Mucosa of gallbladder (tissue), 1 donor: ENCODE measurements around the gene STIL. TPM values are rescaled to one million over a fixed set of nuclear protein-coding genes. Genes with fewer than 3 reads are reported as not detected.
"Not testable (repeated sequence)": the region's sequence is repeated elsewhere in the genome, so short reads cannot be mapped to it uniquely, and the experiment has no call there.

ENCODE experiments used
- DNase-seq: peaks from one replicate; pipeline ENCODE4 v3.0.0-alpha.2; 2020; ENCODE audit warnings: low spot score
- total RNA-seq: library from RNA; stranded (reverse); gene quantifications from one replicate; pipeline ENCODE4 v1.2.1, GENCODE V29; 2021
- donor health status: DM: no; HTN: no; CAD: no.

The STIL gene
- total RNA-seq: 2.7 TPM

DNA sequence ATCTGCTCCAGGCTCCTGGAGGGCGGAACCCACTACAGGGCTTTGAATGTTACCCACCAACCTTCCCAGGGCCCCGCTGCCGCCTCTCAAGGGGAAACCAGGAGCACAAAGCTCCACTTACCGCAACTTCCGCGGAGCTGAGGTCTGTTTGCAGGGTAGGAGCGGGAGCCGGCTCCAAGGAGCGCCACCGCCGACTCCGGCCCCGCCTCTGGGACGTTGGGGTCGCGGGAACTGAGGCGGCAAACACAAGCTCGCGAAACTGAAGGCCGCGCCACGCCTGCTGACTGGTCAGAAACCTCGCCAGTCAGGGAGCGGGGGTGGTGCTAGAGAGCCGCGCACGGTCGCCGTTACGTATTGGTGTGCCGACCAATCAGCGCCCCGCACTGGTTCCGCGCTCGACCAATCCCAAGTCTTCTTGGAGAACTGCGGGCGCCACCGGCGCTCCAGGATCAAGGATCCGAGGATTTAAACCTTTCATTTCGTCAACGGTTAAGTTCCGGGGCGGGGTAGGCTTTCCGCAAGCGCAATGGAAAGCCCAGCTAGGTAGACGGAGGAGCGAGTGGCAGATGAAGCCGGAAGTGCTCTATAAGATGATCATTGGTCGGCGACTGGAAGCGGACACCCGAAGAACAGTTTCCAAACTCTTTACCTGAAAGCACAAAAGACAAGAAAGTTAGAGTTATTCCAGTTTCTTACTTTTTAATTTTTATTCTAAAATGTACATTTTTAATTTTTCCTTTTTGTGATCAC lies at the start of gene STIL:
STIL (minus strand) TSS at position 233 of the 750 bp plus-strand sequence. CDS start 3,828 bp downstream, outside the sequence.
- peak; percentile 99 for DNase-seq

DNA sequence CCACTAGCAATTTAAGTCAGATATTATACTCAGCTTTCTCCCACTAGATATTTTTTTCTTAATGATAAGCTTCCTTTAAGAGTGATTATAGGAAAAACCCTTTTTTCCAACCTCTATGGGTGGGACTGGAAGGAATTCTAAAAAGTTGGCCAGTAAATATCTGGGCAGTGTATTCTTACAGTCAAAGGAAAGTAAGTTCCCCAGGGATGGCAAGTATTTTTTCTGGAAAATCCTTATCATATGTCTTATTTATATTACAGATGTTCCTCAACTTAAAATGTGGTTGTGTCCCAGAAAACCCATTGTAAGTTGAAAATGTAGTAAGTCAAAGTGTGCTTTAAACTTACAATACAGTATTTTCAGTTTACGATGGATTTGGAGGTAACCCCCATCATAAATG lies 48.9 kb upstream of the STIL start:
- no peak for DNase-seq

DNA sequence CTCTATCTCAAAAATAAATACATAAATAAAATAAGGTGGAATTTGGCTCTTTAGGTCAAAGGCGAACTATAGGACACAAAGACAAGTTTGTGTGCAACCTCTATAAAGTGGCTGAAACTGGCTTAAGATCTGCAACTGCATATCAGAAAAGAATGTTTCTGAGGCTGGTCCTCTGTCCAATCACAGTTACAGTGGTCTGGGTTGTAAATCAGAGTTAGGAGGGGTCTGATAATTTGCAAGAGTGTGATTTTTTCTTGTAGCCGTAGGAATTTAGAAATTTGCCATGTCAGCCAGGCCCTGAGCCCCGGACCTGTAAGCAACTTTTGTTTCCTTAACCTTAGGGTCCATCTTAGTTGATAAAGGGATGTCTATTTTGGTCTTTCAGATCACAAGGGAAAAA lies 47.4 kb upstream of the STIL start:
- no peak for DNase-seq

DNA sequence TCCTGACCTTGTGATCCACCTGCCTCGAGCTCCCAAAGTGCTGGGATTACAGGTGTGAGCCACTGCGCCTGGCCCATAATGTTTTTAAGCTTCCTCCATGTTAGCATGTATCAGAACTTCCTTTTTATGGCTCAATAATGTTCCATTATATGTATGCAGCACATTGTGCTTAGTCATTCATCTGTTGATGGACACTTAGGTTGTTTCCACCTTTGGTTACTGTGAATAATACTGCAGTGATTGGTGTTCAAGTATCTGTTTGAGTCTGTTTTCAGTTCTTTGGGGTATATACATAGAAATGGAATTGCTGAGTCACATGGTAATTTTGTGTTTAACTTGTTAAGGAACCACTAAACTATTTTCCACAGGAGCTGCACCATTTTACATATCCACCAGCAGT lies 37.4 kb upstream of the STIL start:
- no peak for DNase-seq

DNA sequence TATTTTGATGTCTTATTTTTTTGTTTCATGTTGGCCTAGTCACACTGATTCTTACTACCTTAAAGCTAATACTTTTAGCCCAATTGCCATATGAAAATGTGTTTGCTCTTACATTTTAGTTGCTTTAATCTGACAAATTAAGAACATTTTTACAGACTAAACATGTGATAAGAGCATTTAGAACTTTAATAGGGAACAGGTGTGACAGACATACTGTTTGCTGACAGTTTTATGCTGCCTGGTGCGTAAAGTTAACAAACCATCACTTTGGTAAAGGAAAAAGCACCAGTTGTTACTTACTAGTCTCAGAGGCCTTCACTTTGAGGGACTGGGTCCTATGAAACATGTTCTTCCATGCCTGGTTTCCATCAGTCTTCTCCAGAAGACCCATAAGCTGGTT lies 34.3 kb upstream of the STIL start:
- DNase-seq: no peak

DNA sequence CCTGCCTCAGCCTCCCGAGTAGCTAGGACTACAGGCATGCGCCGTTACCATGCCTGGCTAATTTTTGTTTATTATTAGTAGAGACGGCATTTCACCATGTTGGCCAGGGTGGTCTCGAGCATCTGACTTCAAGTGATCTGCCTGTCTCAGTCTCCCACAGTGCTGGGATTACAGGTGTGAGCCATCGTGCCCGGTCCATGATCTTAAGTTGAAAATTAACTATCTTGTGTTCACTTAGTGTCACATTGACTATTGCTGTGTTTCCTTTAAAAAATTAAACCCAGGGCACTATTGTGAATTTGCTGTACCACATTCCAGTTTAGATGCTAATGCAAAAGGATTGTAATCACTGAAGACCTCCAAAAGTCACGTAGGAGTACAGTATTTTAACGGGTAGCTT lies 33.8 kb upstream of the STIL start:
- DNase-seq: no peak

DNA sequence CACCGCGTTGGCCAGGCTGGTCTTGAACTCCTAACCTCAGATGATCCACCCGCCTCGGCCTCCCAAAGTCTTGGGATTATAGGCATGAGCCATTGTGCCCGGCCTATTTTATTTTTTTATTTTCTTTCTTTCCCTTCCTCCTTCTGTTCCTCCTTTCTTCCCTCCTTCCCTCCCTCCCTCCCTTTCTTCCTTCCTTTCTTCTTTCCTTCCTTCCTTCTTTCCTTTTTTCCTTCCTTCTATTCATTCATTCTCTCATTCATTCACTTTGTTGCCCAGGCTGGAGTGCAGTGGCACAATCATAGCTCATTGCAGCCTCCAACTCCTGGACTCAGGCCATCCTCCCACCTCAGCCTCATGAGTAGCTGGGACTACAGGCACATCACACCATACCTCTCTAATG lies 33.0 kb upstream of the STIL start:
- DNase-seq: not testable (repeated sequence)

DNA sequence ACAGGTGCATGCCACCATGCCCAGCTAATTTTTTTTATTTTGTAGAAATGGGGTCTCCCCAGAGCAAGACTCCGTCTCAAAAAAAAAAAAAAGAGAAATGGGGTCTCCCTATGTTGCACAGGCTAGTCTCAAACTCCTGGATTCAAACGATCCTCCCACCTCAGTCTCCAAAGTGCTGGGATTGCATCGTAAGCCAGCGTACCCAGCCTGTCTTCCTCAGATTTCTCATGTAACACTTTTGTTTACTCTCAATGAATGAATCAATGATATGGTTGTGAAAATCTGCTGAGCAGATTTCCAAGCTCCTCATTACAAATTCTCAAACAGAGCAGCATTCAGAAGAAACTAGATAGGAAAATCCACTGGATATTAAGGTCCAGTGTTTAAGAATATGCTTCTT lies 26.3 kb upstream of the STIL start:
- no peak for DNase-seq

DNA sequence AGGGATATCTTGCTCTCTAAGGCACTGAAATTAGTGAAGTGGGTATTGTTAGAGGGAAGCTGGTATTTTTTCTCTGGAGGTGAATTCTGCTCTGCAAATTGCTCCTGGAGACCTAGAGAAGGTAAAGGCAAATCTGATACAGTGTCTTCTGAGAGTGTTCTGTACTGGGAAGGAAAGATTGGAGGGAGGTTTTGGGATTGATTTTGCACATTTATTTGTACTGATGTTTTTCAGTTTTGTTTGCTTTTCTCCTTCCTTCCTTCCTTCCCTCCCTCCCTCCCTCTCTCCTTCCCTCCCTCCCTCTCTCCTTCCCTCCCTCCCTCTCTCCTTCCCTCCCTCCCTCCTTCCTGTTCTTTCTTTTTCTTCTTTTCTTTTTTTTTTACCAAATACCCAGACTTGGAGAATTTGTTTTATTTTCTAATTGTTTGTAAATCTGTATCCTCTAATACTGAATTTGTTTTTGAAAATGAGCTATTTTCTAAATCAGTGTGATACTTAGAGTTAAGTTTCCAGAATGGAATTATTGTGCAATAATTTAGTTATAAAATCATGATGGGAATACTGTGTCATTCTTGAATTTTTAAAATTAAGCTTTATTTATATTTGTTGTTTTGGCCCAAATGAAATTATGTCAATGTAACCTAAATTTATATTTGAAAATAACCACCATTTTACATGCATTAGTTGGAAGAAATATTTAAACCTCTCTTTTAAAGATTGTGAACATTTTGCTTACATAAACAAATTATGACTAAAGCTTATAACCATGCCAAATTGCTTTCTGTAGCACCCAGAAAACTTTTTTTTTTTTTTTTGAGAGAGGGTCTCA lies 24.5 kb upstream of the STIL start:
- no peak for DNase-seq

DNA sequence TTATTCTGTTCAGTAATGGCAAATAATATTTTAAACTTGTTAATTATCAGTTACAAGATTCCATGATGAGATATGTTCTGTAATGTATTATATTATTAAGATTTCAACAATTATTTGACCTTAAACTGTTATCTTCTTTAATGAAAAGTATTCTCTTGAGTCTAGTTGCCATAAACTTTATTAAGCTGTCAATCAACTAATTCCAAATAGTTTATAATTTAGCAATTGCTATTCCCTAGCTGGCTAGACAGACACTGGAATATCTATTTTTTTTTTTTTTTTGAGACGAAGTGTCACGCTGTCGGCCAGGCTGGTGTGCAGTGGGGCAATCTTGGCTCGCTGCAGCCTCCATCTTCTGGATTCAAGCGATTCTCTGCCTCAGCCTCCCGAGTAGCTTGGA lies 23.4 kb upstream of the STIL start:
- no peak for DNase-seq

DNA sequence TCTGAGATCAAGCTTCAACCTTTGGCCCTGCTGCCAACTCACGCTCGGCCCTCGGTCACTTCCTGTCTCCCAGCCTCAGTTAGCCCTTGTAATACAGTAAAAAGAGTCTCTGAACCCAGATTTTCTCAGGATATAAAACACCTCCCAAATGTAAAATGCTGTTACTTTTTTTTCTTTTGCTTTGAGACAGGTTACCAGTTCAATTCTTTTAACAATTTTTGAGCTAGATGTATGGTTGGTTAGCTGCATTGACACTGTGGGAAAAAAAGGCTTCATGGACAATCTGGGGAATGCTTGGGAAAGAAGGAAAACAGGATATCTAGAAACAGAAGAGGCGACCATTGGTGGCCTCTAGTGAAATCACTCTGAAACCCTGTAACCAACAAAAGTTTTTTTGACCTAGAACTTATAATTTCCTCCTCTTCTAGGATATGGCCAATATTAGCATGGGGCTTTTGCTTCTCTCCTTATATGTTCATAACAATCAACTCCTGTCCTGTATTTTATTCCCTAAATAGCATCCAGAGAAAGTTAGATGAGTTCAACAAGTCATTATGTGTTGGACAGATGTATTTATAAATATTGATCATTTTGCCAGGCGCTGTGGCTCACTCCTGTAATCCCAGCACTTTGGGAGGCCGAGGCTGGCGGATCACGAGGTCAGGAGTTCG lies 21.0 kb upstream of the STIL start:
- DNase-seq: no peak

DNA sequence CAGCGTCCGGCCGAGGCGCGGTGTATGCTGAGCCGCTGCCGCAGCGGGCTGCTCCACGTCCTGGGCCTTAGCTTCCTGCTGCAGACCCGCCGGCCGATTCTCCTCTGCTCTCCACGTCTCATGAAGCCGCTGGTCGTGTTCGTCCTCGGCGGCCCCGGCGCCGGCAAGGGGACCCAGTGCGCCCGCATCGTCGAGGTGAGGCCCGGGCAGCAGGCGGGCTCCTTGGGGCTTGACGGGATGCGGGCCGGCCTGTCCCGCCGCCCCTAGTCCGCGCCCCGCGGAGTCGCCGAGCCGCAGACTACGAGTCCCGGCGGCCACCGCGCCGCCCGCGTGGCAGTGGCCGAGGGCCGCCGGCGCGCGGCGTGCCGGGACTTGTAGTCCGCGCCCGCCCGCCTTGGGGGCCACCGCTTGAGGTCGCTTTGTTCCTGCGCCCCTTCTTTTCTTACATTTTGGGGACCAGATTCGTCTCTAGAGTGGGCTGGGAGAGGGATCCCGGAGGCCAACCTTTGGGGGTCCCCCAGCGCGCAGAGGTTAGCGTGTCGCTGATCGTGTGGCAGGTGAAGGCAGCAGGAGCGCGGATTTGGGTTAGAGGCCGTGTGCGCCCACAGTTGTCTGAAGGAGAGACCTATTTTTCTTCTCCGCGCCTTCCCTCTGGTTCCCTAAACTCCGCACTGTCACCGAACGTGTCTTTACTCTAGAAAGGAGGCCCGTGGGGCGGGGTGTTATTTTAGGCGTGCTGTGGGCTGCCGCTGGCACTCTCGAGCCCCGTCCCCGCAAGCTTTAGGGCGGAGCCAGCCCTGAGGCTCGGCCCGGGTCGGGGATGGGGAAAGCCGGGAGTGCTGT lies 20.2 kb upstream of the STIL start:
- peak; percentile 70 for DNase-seq

DNA sequence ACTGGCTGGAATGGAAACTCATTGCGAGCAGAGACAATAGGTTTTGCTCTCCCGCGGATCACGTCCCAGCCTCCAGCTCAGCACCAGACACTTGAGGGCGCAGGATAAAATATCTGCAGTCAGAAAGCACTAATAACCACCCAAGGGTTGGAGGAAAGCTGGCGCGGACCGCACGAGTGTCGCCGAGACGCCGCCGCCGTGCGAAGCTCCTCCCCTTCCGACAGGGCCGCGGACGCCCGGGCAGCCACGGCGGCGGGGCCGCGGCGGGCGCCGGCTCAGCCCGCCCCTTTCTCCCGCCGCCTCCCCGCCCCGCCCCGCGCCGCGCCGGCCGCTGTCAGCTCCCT lies 19.6 kb upstream of the STIL start, which contains the start of gene CMPK1:
CMPK1 (plus strand) TSS at position 213 of the 344 bp plus-strand sequence. CDS start 156 bp downstream, outside the sequence.
- peak; percentile 88 for DNase-seq

DNA sequence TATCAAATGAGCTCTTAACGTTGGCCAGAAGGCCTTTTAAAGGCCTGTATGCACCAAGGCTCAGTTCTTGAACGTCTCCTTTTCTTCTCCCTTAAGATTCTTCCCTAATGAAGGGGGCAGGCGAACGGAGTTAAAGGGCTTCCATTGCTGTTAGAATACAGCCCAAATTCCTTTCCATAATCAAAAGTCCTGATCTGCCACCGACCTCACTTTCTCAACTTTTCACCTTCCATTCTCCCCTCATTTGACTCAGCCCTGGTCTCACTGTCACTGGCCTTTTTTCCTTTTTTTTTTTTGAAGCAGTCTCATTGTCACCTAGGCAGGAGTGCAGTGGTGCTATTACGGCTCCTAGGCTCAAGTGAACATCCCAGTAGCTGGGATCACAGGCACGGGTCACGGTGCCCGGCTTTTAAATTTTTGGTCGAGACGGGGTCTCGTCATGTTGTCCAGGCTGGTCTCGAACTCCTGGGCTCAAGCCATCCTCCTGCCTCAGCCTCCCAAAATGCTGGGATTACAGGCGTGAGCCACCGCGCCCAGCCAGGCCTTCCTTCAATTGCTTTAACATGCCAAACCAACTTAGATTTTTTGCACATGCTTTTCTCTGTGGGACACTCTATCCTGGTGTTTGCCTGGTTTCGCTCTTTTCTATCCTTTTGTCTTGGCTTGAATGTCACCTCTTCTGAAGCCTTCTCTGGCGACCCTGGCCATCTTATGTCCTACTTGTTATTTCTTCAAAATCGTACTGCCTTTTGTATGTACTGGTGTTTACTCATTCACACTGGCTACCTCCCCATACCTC lies 19.0 kb upstream of the STIL start:
- no peak for DNase-seq

DNA sequence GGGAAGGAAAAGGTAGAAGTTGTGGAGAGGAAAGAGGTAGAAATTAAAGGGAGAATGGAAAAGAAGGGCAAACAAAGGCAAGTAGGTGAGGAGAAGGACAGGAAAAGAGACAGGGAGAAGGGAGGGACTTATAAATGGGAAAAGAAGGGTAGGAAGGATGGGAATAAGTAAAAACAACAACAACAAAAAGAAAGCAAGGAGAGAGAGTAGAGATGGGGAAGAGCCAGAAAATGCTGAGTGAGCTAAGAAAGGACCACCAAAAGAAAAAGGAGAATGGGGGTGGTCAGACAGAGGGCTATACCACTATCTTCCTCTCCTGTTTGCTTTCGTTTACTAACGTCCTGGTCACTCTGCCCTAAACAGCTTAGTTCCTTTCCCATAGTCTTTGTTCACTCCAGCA lies 17.9 kb upstream of the STIL start:
- DNase-seq: no peak

DNA sequence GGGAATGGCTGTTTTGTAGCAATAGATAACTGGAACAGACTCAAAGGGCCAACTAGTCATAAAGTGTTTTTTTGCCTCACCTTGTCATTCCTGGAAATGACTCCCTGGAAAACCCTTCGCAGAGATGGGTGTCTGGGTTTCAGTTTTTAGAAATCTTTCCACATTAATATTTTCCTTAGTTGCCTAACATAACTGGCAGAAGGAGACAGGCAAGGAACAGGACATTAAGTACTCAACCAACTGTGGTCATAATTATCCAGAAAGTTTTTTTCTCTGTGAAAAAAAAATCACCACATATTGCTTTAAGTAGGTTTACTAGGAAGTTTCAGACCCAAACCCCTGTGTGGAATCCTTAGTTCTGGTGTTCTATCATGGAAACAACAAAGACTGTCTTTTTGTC lies 16.3 kb upstream of the STIL start:
- DNase-seq: no peak

DNA sequence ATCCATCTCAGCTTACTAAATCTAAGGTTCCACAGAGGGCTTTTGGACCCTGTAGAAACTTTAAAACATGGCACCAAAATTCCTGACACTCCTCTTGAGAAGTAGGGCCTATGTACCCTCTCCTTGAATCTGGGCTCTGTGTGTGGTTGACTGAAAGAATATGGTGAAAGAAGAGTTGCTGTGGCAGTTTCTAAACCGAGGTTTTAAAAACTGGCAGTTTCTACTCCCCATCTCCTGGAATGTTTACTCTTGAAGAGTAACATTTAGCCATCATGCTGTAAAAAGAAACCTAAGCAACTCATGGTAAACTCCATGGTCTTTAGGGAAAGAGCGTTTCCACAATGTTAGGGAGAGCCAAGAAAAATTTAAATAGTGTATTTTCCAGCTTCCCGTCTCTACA lies 15.0 kb upstream of the STIL start:
- no peak for DNase-seq

DNA sequence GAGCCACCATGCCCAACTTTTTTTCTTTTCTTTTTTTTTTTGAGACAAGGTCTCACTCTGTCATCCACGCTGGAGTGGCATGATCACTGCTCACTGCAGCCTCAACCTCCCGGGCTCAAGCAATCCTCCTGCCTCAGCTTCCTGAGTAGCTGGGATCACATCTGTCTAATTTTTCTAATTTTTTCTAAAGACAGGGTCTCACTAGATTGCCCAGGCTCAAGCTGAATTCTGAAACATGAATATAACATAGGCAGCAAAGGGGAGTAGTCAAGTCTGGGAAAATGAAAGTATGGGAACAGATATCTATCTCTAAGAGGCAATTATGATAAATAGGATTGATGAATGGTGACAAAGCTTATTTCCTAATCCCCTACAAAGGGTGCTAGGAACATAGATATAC lies 12.3 kb upstream of the STIL start:
- no peak for DNase-seq

DNA sequence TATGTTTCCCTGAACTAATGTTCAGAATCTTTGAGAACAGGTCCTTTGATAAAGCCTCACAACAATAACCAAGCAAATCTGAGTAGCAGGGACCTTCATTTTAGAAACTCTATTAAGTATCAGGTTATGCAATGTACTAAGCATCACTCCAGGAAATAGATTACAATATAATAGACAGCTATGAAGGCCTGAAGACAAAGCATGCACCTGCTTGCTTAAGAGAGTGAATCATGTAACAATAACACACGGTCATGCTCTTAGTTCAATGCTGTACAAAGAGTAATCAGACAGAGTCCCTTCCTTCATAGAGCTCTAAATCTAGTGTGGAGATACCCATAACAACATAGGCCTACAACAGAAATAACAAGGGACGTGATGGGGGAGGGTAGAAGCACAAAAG lies 11.6 kb upstream of the STIL start:
- no peak for DNase-seq

DNA sequence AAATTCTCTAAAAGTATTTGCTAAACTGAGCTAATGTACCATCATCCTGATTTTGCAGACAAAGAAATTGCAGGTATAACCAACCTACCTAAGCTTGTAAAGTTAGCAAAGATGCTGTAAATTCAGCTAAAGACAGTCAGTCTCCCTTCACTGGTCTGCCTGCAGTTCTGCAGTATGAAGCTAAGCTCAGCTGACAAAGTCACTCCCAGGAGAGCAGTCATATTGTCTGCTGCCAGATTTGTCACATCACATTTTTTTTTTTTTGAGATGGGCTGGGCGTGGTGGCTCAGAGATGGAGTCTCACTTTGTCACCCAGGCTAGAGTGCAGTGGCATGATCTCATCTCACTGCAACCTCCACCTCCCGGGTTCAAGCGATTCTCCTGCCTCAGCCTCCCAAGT lies 10.7 kb upstream of the STIL start:
- no peak for DNase-seq

DNA sequence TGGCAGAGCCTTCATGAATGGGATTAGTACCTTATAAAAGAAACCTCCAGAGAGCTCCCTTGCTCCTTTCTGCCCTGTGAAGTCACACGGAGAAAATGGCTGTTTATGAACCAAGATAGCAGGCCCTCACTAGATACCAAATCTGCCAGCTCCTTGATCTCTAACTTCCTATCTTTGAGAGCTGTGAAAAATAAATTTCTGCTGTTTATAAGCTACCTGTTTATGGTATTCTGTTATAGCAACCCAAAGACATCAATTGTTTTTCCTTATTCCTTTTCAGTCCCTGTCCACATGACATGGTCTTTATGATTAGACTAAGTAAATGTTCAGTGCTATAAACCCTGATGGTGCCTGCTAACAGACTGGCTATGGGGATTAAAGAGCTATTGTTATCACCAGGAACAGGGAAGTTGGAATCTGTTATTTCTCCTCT lies 9.7 kb upstream of the STIL start:
- DNase-seq: peak; percentile 34
